ENCODE measurements around the gene LIN7A. TPM values are rescaled to one million over a fixed set of nuclear protein-coding genes. Genes with fewer than 3 reads are reported as not detected.

LIN7A gene
- total and polyA plus RNA-seq, 2 of the 8 experiments (the other 6 are each of a cell fraction or from before 2014, with no cell fraction given): 5.8 to 22.0 TPM

DNA sequence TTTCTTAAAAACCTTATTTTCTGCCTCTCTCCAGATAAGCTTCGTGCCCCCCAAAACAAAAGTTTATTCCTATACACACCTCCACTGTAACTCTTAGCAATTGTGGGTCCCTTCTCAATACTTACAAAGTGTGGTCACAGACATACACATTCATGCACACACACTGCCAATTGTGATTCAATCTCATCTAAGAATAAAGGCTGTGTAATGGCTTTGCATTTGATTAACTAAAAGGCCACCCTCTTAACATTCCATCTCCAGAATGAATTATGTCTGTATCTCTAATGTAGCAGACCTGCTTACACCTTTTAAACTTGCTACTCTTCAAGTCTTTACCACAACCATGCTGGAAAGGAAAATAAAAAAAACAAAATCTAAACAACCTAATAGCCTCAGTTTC, 171.5 kb downstream of the LIN7A start (continued):
- TF ChIP-seq, protein P1, sequence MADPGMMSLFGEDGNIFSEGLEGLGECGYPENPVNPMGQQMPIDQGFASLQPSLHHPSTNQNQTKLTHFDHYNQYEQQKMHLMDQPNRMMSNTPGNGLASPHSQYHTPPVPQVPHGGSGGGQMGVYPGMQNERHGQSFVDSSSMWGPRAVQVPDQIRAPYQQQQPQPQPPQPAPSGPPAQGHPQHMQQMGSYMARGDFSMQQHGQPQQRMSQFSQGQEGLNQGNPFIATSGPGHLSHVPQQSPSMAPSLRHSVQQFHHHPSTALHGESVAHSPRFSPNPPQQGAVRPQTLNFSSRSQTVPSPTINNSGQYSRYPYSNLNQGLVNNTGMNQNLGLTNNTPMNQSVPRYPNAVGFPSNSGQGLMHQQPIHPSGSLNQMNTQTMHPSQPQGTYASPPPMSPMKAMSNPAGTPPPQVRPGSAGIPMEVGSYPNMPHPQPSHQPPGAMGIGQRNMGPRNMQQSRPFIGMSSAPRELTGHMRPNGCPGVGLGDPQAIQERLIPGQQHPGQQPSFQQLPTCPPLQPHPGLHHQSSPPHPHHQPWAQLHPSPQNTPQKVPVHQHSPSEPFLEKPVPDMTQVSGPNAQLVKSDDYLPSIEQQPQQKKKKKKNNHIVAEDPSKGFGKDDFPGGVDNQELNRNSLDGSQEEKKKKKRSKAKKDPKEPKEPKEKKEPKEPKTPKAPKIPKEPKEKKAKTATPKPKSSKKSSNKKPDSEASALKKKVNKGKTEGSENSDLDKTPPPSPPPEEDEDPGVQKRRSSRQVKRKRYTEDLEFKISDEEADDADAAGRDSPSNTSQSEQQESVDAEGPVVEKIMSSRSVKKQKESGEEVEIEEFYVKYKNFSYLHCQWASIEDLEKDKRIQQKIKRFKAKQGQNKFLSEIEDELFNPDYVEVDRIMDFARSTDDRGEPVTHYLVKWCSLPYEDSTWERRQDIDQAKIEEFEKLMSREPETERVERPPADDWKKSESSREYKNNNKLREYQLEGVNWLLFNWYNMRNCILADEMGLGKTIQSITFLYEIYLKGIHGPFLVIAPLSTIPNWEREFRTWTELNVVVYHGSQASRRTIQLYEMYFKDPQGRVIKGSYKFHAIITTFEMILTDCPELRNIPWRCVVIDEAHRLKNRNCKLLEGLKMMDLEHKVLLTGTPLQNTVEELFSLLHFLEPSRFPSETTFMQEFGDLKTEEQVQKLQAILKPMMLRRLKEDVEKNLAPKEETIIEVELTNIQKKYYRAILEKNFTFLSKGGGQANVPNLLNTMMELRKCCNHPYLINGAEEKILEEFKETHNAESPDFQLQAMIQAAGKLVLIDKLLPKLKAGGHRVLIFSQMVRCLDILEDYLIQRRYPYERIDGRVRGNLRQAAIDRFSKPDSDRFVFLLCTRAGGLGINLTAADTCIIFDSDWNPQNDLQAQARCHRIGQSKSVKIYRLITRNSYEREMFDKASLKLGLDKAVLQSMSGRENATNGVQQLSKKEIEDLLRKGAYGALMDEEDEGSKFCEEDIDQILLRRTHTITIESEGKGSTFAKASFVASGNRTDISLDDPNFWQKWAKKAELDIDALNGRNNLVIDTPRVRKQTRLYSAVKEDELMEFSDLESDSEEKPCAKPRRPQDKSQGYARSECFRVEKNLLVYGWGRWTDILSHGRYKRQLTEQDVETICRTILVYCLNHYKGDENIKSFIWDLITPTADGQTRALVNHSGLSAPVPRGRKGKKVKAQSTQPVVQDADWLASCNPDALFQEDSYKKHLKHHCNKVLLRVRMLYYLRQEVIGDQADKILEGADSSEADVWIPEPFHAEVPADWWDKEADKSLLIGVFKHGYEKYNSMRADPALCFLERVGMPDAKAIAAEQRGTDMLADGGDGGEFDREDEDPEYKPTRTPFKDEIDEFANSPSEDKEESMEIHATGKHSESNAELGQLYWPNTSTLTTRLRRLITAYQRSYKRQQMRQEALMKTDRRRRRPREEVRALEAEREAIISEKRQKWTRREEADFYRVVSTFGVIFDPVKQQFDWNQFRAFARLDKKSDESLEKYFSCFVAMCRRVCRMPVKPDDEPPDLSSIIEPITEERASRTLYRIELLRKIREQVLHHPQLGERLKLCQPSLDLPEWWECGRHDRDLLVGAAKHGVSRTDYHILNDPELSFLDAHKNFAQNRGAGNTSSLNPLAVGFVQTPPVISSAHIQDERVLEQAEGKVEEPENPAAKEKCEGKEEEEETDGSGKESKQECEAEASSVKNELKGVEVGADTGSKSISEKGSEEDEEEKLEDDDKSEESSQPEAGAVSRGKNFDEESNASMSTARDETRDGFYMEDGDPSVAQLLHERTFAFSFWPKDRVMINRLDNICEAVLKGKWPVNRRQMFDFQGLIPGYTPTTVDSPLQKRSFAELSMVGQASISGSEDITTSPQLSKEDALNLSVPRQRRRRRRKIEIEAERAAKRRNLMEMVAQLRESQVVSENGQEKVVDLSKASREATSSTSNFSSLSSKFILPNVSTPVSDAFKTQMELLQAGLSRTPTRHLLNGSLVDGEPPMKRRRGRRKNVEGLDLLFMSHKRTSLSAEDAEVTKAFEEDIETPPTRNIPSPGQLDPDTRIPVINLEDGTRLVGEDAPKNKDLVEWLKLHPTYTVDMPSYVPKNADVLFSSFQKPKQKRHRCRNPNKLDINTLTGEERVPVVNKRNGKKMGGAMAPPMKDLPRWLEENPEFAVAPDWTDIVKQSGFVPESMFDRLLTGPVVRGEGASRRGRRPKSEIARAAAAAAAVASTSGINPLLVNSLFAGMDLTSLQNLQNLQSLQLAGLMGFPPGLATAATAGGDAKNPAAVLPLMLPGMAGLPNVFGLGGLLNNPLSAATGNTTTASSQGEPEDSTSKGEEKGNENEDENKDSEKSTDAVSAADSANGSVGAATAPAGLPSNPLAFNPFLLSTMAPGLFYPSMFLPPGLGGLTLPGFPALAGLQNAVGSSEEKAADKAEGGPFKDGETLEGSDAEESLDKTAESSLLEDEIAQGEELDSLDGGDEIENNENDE (IDR thresholded peaks at IDR 0.05; ENCODE audit: insufficient replicate concordance, low read length): no peak
- TF ChIP-seq TAF7 (optimal IDR thresholded peaks at IDR 0.05; ENCODE audit: borderline replicate concordance, low read depth, low read length) (no peak), CTBP2 (IDR thresholded peaks at IDR 0.05; ENCODE audit: borderline replicate concordance, insufficient read depth, insufficient read length, low read length) (no peak), EP300 (IDR thresholded peaks at IDR 0.05; ENCODE audit: borderline replicate concordance in 1 of 2, low read depth in 2 of 2, low read length in 2 of 2) (no peak), POLR2A (IDR thresholded peaks at IDR 0.05; ENCODE audit: control extremely low read depth in 1 of 2, low read depth in 2 of 2, low read length in 2 of 2) (no peak)
- TF ChIP-seq, protein P2, sequence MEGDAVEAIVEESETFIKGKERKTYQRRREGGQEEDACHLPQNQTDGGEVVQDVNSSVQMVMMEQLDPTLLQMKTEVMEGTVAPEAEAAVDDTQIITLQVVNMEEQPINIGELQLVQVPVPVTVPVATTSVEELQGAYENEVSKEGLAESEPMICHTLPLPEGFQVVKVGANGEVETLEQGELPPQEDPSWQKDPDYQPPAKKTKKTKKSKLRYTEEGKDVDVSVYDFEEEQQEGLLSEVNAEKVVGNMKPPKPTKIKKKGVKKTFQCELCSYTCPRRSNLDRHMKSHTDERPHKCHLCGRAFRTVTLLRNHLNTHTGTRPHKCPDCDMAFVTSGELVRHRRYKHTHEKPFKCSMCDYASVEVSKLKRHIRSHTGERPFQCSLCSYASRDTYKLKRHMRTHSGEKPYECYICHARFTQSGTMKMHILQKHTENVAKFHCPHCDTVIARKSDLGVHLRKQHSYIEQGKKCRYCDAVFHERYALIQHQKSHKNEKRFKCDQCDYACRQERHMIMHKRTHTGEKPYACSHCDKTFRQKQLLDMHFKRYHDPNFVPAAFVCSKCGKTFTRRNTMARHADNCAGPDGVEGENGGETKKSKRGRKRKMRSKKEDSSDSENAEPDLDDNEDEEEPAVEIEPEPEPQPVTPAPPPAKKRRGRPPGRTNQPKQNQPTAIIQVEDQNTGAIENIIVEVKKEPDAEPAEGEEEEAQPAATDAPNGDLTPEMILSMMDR (IDR thresholded peaks at IDR 0.05; ENCODE audit: control extremely low read depth in 1 of 3, insufficient read depth in 1 of 3, low read depth in 1 of 3, low read length in 3 of 3): no peak
- TF ChIP-seq, protein P3, sequence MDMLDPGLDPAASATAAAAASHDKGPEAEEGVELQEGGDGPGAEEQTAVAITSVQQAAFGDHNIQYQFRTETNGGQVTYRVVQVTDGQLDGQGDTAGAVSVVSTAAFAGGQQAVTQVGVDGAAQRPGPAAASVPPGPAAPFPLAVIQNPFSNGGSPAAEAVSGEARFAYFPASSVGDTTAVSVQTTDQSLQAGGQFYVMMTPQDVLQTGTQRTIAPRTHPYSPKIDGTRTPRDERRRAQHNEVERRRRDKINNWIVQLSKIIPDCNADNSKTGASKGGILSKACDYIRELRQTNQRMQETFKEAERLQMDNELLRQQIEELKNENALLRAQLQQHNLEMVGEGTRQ (IDR thresholded peaks at IDR 0.05; ENCODE audit: low read length): no peak
